ENCODE measurements around the gene ZEB2. TPM values are rescaled to one million over a fixed set of nuclear protein-coding genes. Genes with fewer than 3 reads are reported as not detected.

ZEB2 gene
- total and polyA plus RNA-seq, 2 of the 8 experiments (the other 6 are each of a cell fraction or from before 2014, with no cell fraction given) = 0.38 TPM; not detected in 1

DNA sequence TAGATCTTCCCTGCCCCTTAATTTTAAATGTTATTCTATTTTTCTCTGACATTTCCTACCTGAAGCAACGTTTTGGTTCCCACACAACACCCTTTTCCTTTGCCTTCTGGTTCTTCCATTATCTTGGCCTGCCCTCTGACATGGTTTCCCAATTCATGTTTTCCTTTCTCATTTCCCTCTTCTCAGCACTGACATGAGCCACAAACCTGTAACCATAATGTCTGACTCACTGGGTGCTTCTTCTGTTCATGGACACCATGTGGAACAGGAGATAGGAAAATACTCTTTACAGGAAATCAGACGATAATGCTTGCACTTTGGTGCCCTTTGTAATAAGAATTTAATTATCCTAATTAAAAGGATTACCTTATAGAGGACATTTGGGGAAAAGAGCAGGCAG, 142.0 kb downstream of the ZEB2 start:
- POLR2A ChIA-PET (ENCODE audit: partially characterized antibody) = no interaction called here
- Histone ChIP-seq H3K27ac (ENCODE audit: low read depth, low read length) (no peak overlapping the region), H3K14ac (ENCODE audit: insufficient read length) (no peak overlapping the region), H3K4me3 (ENCODE audit: extremely low read depth in 1 of 4, insufficient read depth in 2 of 4, low read depth in 3 of 4, low read length in 4 of 4) (no peak overlapping the region), H3K4ac (replicated peaks; ENCODE audit: insufficient read length, low read depth, low read length) (no peak overlapping the region), H3K23ac (ENCODE audit: insufficient read length) (no peak overlapping the region), H3K18ac (ENCODE audit: extremely low read depth, low read length) (no peak overlapping the region), H3K9me3 (ENCODE audit: insufficient read depth in 2 of 2, low read depth in 1 of 2, low read length in 1 of 2) (no peaks in the 10 kb centered on the region), H2BK15ac (ENCODE audit: low read length) (no peak overlapping the region), H2BK120ac (replicated peaks; ENCODE audit: low read depth, low read length) (no peak overlapping the region), H4K5ac (ENCODE audit: insufficient read length, low read depth, low read length) (no peak overlapping the region), H3K4me1 (replicated peaks in 1 of 4; ENCODE audit: control insufficient read depth in 3 of 4, insufficient read depth in 4 of 4, low read length in 3 of 4) (no peaks in the 10 kb centered on the region), H3K9ac (replicated peaks in 1 of 4; ENCODE audit: extremely low read depth in 1 of 4, low read depth in 3 of 4, low read length in 3 of 4) (no peak overlapping the region), H3K79me1 (ENCODE audit: low read depth, low read length) (no peaks in the 10 kb centered on the region), H2AK5ac (ENCODE audit: low read depth, low read length) (no peak overlapping the region), H4K91ac (replicated peaks; ENCODE audit: insufficient read length, low read length) (no peak overlapping the region), H3K4me2 (ENCODE audit: insufficient read depth in 1 of 2, low read depth in 2 of 2, low read length in 2 of 2) (no peak overlapping the region), H4K20me1 (replicated peaks in 1 of 2; ENCODE audit: control insufficient read depth in 1 of 2, insufficient read depth in 2 of 2, low read length in 2 of 2) (no peaks in the 10 kb centered on the region), H3K27me3 (replicated peaks in 1 of 4; ENCODE audit: control insufficient read depth in 3 of 4, extremely low read depth in 1 of 4, insufficient read depth in 3 of 4, low read length in 3 of 4) (no peaks in the 10 kb centered on the region), H3K23me2 (ENCODE audit: low read depth, low read length) (no peaks in the 10 kb centered on the region), H2AFZ (ENCODE audit: low read length) (no peak overlapping the region), H3K79me2 (ENCODE audit: control insufficient read depth in 1 of 2, insufficient read depth in 2 of 2, low read length in 2 of 2) (no peaks in the 10 kb centered on the region), H3K36me3 (ENCODE audit: control insufficient read depth in 2 of 4, insufficient read depth in 4 of 4, low read length in 3 of 4) (no peaks in the 10 kb centered on the region), H2BK20ac (ENCODE audit: low read length) (no peak overlapping the region), H3K56ac (replicated peaks; ENCODE audit: insufficient read length, low read depth, low read length) (no peak overlapping the region), H4K8ac (ENCODE audit: extremely low read depth, insufficient read depth, low read length) (no peak overlapping the region), H2BK12ac (ENCODE audit: low read depth, low read length) (no peak overlapping the region), H2BK5ac (ENCODE audit: low read depth, low read length) (no peak overlapping the region)
- WGBS, 2 experiments (ENCODE audit: extremely low coverage in 1 of 2, insufficient coverage in 1 of 2, insufficient read length in 1 of 2, insufficient replicate concordance in 2 of 2, low coverage in 1 of 2, low lambda C conversion rate in 2 of 2, missing lambda C conversion rate in 1 of 2) = 87% methylated on average over 2 of the region's 2 CpGs; no CpG with 5 or more reads in 1 of the 2 experiments
- no peak for TF ChIP-seq EZH2 (IDR thresholded peaks at IDR 0.05; ENCODE audit: low read depth, low read length, severe bottlenecking)
- TF ChIP-seq, protein P1, sequence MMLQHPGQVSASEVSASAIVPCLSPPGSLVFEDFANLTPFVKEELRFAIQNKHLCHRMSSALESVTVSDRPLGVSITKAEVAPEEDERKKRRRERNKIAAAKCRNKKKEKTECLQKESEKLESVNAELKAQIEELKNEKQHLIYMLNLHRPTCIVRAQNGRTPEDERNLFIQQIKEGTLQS (IDR thresholded peaks at IDR 0.05; ENCODE audit: insufficient read depth, low read depth, low read length) = no peak
- FAIRE-seq = no peak
- CTCF ChIA-PET (ENCODE audit: partially characterized antibody) = interaction anchor here (0.5 kb wide), 1 partner anchor 764 kb away, joined by 3 read pairs; no protein-coding TSS in a partner anchor
- DNase-seq (ENCODE audit: low read depth in 1 of 2, low spot score in 2 of 2) = no peak
